Neural crest cell (in vitro differentiated cells): ENCODE data around the gene MBD3L2. TPM values are rescaled to one million over a fixed set of nuclear protein-coding genes. Genes with fewer than 3 reads are reported as not detected.
"Not testable (repeated sequence)": the region's sequence is repeated elsewhere in the genome, so short reads cannot be mapped to it uniquely, and the experiment has no call there.

ENCODE experiments used
- DNase-seq: peaks from one replicate; pipeline ENCODE4 v3.0.0; 2021; ENCODE audit warnings: low read depth, mixed read lengths, low spot score
- H3K27ac Mint-ChIP-seq: one replicate; pipeline ENCODE4 v1.8.0; 2021; ENCODE audit warnings: mild to moderate bottlenecking, mixed read lengths; ENCODE audit not compliant: unreplicated experiment
- H3K27me3 Mint-ChIP-seq: 2 replicates; pipeline ENCODE4 v1.8.0; 2021; ENCODE audit warnings: low read depth, mild to moderate bottlenecking, mixed read lengths
- H3K36me3 Mint-ChIP-seq: 2 replicates; pipeline ENCODE4 v1.8.0; 2021; ENCODE audit warnings: low read depth, mild to moderate bottlenecking, mixed read lengths
- H3K4me1 Mint-ChIP-seq: 2 replicates; pipeline ENCODE4 v1.8.0; 2021; ENCODE audit warnings: mixed read lengths
- H3K4me3 Mint-ChIP-seq: one replicate; pipeline ENCODE4 v1.8.0; 2021; ENCODE audit warnings: mild to moderate bottlenecking, mixed read lengths
- H3K9me3 Mint-ChIP-seq: 2 replicates; pipeline ENCODE4 v1.8.0; 2021; ENCODE audit warnings: mixed read lengths
- CTCF ChIP-seq: fragments of 200-600 bp; sonication (generic); conservative IDR thresholded peaks from 2 replicates; pipeline ENCODE4 v1.5.0; 2021; ENCODE audit warnings: antibody characterized with exemption, mild to moderate bottlenecking
- total RNA-seq: library from RNA; stranded (reverse); gene quantifications from 2 replicates; pipeline ENCODE4 v1.2.1, GENCODE V29; 2021

Gene MBD3L2
- total RNA-seq, 1 donor from 2014 or later: not detected

GRCh38 chr19:7067122-7067521 lies 18.0 kb downstream of the MBD3L2 start:
- peak; percentile 32 for TF ChIP-seq CTCF
- H3K9me3 Mint-ChIP-seq, H3K27ac Mint-ChIP-seq, H3K4me3 Mint-ChIP-seq, H3K4me1 Mint-ChIP-seq, H3K36me3 Mint-ChIP-seq: not testable (repeated sequence)
- peak; percentile 20 for DNase-seq
- H3K27me3 Mint-ChIP-seq: peaks cover 14% of the 10 kb centered on the region

- Mint-ChIP-seq H3K4me3 (peak overlapping the region; percentile 67), H3K27ac (no peak overlapping the region), H3K36me3 (peaks cover 9% of the 10 kb centered on the region), H3K9me3 (peaks cover 3% of the 10 kb centered on the region), H3K4me1 (peaks cover 12% of the 10 kb centered on the region), H3K27me3 (peaks cover 14% of the 10 kb centered on the region)
- no peak for DNase-seq
- no peak for TF ChIP-seq CTCF
Observed at GRCh38 chr19:7067716-7068115, 18.6 kb downstream of the MBD3L2 start.

- H3K4me3 Mint-ChIP-seq: peak overlapping the region; percentile 99
- TF ChIP-seq CTCF: no peak
- peak overlapping the region; percentile 17 for H3K27ac Mint-ChIP-seq
- H3K36me3 Mint-ChIP-seq: peaks cover 11% of the 10 kb centered on the region
- peaks cover 12% of the 10 kb centered on the region for H3K4me1 Mint-ChIP-seq
- no peak for DNase-seq
- H3K9me3 Mint-ChIP-seq: peaks cover 3% of the 10 kb centered on the region
- H3K27me3 Mint-ChIP-seq: peaks cover 11% of the 10 kb centered on the region
Observed at GRCh38 chr19:7068599-7068998, 19.5 kb downstream of the MBD3L2 start.

DNA sequence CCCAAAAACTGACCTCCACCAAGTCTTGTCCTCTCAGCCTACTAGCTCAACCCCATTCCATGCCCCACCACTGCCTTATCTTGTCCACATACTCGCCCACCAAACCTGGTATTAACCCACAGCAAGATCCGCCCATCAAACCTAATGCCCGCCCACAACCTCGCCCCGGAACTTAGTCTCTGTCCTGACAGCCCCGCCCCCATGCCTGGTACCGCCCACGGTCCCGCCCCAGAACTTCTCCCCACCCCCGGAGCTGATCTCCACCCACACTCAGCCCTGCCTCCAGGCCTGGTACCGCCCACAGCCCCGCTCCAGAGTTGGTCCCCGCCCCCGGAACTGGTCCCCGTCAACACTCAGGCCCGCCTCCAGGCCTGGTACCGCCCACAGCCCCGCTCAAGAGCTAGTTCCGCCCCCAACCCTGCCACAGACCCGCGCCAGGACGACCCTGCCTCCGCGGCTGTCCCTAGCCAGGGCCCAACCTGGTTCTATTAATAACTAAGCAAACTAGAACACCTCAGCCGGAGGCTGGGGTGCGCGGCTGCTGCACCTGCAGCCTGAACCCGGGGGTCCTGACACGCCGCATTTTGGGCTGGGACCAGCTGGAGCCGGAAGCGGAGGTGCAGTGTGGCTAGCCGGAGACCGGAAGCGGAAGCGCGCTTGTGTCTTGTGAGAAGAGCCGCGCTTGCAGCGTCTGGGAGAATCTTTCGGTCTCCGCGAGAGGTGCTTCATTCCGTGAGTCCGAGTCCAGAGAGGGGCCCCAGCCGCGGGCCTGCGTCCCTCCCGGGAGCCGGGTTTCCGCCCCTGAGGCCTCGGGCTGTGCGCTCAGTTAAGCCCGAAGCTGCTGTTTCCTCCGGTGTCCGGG lies 20.2 kb downstream of the MBD3L2 start, which contains the start of gene ZNF557:
ZNF557 (plus strand) TSS at position 662 of the 862 bp plus-strand sequence. CDS start 5,372 bp downstream, outside the sequence.
- Mint-ChIP-seq H3K27ac (peak within 1 kb of the TSS; percentile 92), H3K36me3 (peaks cover 15% of the 10 kb centered on the region), H3K9me3 (peaks cover 3% of the 10 kb centered on the region), H3K27me3 (peaks cover 8% of the 10 kb centered on the region), H3K4me1 (peaks cover 12% of the 10 kb centered on the region), H3K4me3 (peak within 1 kb of the TSS; percentile 99)
- peak; percentile 97 for DNase-seq
- no peak for TF ChIP-seq CTCF

- Mint-ChIP-seq H3K27me3 (peaks cover 3% of the 10 kb centered on the region), H3K4me1 (peaks cover 12% of the 10 kb centered on the region), H3K9me3 (peaks cover 3% of the 10 kb centered on the region), H3K27ac (peak overlapping the region; percentile 43), H3K4me3 (peak overlapping the region; percentile 99), H3K36me3 (peaks cover 18% of the 10 kb centered on the region)
- DNase-seq: no peak
- no peak for TF ChIP-seq CTCF
Observed at GRCh38 chr19:7069904-7070226, 20.7 kb downstream of the MBD3L2 start.
